Left lobe of liver (tissue), 2 donors: ENCODE data around the gene C5AR1. TPM values are rescaled to one million over a fixed set of nuclear protein-coding genes. Genes with fewer than 3 reads are reported as not detected.
"Not testable (repeated sequence)": the region's sequence is repeated elsewhere in the genome, so short reads cannot be mapped to it uniquely, and the experiment has no call there.

ENCODE experiments used
- ATAC-seq: fragments of 200-7000 bp; cut with Tn5 transposase; one replicate; pipeline ENCODE4 v1.9.1; 2020; ENCODE audit warnings: mild to moderate bottlenecking, moderate library complexity
- DNase-seq: peaks from one replicate; pipeline ENCODE4 v3.0.0-alpha.2; 2020; ENCODE audit warnings: low spot score
- total RNA-seq: library from RNA; stranded (reverse); gene quantifications from one replicate; pipeline ENCODE4 v1.2.1, GENCODE V29; 2021
- donor health status: DM: no; HTN: no; CAD: no; lungs with moderate emphysema.
- donor health status: DM: no; HTN: yes; CAD: no.

The C5AR1 gene
- total RNA-seq, 1 donor from 2014 or later: 6.2 TPM

DNA sequence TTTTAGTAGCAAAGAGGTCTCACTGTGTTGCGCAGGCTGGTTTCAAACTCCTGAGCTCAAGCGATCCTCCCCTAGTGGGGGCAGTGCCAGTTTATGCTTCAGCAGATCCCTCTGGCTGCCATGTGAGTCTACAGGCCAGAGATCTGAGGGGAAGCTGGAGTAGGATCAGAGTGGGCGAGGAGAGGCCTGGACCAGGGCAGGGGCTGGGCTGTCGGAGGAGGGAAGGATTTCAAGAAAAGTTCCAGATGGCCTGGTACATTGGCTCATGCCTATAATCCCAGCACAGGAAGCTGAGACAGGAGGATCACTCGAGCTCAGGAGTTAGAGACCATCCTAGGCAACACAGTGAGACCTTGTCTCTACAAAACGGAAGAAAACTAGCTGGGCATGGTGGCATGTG, 49.3 kb downstream of the C5AR1 start:
- no peak for DNase-seq
- ATAC-seq: no peak

GRCh38 chr19:47362321-47362720, 52.7 kb downstream of the C5AR1 start:
- ATAC-seq (no peak), DNase-seq (no peak)

DNA sequence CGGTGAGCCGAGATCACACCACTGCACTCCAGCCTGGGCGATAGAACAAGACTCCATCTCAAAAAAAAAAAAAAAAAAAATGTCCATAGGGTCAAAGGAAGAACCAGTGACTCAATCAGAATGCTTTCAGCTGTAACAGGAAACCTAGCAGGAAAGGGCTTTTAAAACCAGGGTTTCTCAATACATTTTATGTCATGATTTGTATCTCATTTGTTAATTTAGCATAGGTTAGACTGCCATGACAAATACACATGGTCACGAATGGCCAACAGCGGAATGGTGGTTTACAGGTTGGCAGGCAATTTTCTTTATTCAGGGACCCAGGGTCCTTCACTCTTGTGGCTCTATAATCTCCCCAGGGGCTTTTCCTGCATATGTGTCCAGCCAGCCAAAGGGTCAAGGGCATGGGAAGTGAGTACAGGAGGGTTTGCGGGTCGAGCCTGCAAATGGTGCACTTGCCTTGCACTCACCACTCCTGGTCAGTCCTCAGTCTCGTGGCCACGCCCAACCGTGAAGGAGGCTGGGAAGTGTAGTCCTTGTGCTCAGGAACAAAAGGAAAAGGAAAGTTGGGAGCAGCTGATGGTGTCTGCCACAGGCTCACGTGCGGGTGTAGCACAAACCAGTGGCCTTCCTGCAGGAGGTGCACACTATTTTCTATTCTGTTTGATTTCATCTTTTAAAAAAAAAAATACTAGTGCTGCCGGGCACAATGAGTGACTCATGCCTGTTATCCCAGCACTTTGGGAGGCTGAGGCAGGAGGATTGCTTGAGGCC, 54.3 kb downstream of the C5AR1 start:
- DNase-seq: no peak
- peak; percentile 47 for ATAC-seq

- not testable (repeated sequence) for ATAC-seq
Measured at GRCh38 chr19:47365455-47365854, 55.8 kb downstream of the C5AR1 start.

GRCh38 chr19:47370045-47370611, 60.5 kb downstream of the C5AR1 start:
- DNase-seq (no peak), ATAC-seq (no peak)

More at GRCh38 chr19:47365455-47365854, 55.8 kb downstream of the C5AR1 start:
- not testable (repeated sequence) for DNase-seq

DNA sequence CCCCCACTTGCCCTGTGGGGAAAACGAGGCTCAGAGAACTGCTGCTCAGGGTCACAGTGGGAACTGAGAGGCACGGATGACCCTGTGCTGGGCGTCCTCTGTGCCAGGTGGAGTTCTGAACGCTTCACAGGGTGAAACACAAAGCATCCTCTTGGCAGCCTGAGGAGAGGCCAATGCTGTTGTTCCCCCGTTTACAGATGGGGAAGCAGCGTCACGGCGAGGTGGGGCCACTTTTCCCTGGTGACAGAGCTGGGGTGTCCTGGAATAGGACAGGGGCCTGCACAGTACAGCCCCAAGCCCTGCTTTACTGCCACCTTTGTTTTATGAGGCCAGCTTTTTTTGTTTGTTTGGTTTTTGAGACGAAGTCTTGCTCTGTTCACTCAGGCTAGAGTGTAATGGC, 61.6 kb downstream of the C5AR1 start:
- ATAC-seq (no peak), DNase-seq (no peak)

Other genes starting within 250 kb of the C5AR1 start
- gene ZC3H4, start 196.1 kb upstream of the C5AR1 start, total RNA-seq: 18.5 TPM
- 22.0 TPM for gene SAE1, start 179.0 kb upstream of the C5AR1 start, total RNA-seq
- 2.7 TPM for gene BBC3, start 78.7 kb upstream of the C5AR1 start, total RNA-seq
- gene CCDC9, start 53.3 kb upstream of the C5AR1 start, total RNA-seq: 10.4 TPM
- 5.6 TPM for gene INAFM1, start 35.0 kb upstream of the C5AR1 start, total RNA-seq
- gene C5AR2, start 22.3 kb downstream of the C5AR1 start, total RNA-seq: 2.2 TPM
- gene DHX34, start 39.5 kb downstream of the C5AR1 start, total RNA-seq: 5.9 TPM
- gene MEIS3, start 109.7 kb downstream of the C5AR1 start, total RNA-seq: 1.0 TPM
- 0.10 TPM for gene SLC8A2, start 162.0 kb downstream of the C5AR1 start, total RNA-seq
- 6.6 TPM for gene KPTN, start 174.4 kb downstream of the C5AR1 start, total RNA-seq
- 96.3 TPM for gene NAPA, start 205.2 kb downstream of the C5AR1 start, total RNA-seq